Gastrocnemius medialis (tissue), 4 donors: Measurements from ENCODE around the gene CRNKL1. TPM values are rescaled to one million over a fixed set of nuclear protein-coding genes. Genes with fewer than 3 reads are reported as not detected.
A peak's percentile ranks its signal among the peaks of the same experiment; 100 is the strongest.

Experiments
- ATAC-seq, 2 donors: fragments of 150-250 bp; one replicate each; pipeline ENCODE4 v1.9.1; 2016
- DNase-seq, 2 donors: peaks; one replicate each; pipeline ENCODE4 v3.0.0-alpha.2; 2019
- H3K27ac ChIP-seq, 4 donors: fragments of 200-600 bp; sonication (generic); 1 replicate in 1 of 4; 2 replicates in 3 of 4; pipeline ENCODE4 v1.5.1; 2016 to 2018; ENCODE audit warnings: mild to moderate bottlenecking in 2 of 4, moderate library complexity in 1 of 4
- H3K27me3 ChIP-seq, 3 donors: fragments of 200-600 bp; sonication (generic) in 2 of 3; 1 replicate in 1 of 3; 2 replicates in 2 of 3; pipeline versions ENCODE4 v1.5.1 to v1.6.0; 2016 to 2019; ENCODE audit warnings: mild to moderate bottlenecking in 1 of 3, moderate library complexity in 1 of 3
- H3K36me3 ChIP-seq, 2 donors: fragments of 200-600 bp; sonication (generic) in 1 of 2; one replicate each; pipeline ENCODE4 v1.5.1; 2017 to 2018
- H3K4me1 ChIP-seq, 2 donors: fragments of 200-600 bp; sonication (generic) in 1 of 2; one replicate each; pipeline ENCODE4 v1.5.1; 2016 to 2017; ENCODE audit warnings: mild to moderate bottlenecking in 2 of 2
- H3K4me3 ChIP-seq, 4 donors: fragments of 200-600 bp; sonication (generic) in 3 of 4; 1 replicate in 1 of 4; 2 replicates in 3 of 4; pipeline ENCODE4 v1.5.1; 2016 to 2019; ENCODE audit warnings: mild to moderate bottlenecking in 2 of 4
- H3K9me3 ChIP-seq, 3 donors: fragments of 200-600 bp; sonication (generic) in 2 of 3; 1 replicate in 1 of 3; 2 replicates in 2 of 3; pipeline ENCODE4 v1.5.1; 2016 to 2019
- POLR2A ChIP-seq, 2 donors: fragments of 450-650 bp; IDR thresholded peaks; one replicate each; pipeline ENCODE4 v1.6.1; 2017; ENCODE audit warnings: antibody characterized with exemption in 2 of 2, mild to moderate bottlenecking in 2 of 2, moderate library complexity in 2 of 2
- in situ Hi-C, 4 donors: fragments of 200-750 bp; cut with MboI; loops; one replicate each; pipeline versions ENCODE4 v1.15.0 to v1.8.0; 2017; ENCODE audit warnings: low sequenced_read_pairs in 4 of 4
- intact Hi-C: fragments of 100-400 bp; cut with DNase I; formaldehyde crosslinking; loops from one replicate; pipeline ENCODE4 v1.15.1; 2023; ENCODE audit warnings: low total_unique reads
- total RNA-seq, 4 donors: library from RNA; depleted of rRNA; stranded (reverse); fragments of >200 nt; gene quantifications; one replicate each; pipeline versions ENCODE4 v1.1.0 to v1.2.3, GENCODE V29; 2016
- TF ChIP-seq, protein P1 (sequence below), 5 experiments: fragments of 450-650 bp in 3 of 5; fragments of 200-600 bp in 2 of 5; sonication (generic) in 2 of 5; IDR thresholded peaks in 4 of 5; conservative IDR thresholded peaks in 1 of 5; 1 replicate in 4 of 5; 2 replicates in 1 of 5; pipeline ENCODE4 v1.5.1; 2016 to 2019; ENCODE audit warnings: antibody characterized with exemption in 5 of 5, mild to moderate bottlenecking in 3 of 5, moderate library complexity in 3 of 5

CRNKL1 gene
- total RNA-seq, 4 donors from 2014 or later, result 32.2 to 45.3 (median 39.2) TPM

DNA sequence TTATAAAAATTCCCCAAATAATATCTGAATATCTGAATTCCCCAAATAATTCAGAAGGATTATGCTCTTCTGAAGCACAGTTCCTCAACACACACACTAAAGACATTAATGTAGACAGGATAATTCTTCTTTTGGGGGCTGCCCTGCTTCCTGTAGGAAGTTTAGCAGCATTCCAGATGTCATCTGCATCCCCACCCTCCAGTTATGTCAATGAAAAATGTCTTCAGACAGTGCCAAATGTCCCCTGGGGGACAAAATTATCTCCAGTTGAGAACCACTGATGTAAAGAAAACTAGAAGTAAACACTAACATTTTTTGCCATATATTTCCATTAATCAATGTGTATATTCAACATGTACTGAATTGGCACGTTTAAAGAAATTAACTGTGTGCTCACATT lies 61.0 kb downstream of the CRNKL1 start:
- Histone ChIP-seq H3K27me3 (no peaks in the 10 kb centered on the region), H3K4me3 (no peak overlapping the region), H3K27ac (no peak overlapping the region), H3K4me1 (peaks cover 56 to 71% of the 10 kb centered on the region in 2 donors), H3K9me3 (no peaks in the 10 kb centered on the region), H3K36me3 (no peaks in the 10 kb centered on the region)
- intact Hi-C loops (loop anchor here (5.0 kb wide), 1 partner anchor 69 kb away; no protein-coding TSS in a partner anchor), in situ Hi-C loops (loop anchor here in 3 of 4 donors (10.0 kb wide), 2 partner anchors 207 to 297 kb away; no protein-coding TSS in a partner anchor)
- ATAC-seq (no peak), DNase-seq (no peak)
- TF ChIP-seq, protein P1, sequence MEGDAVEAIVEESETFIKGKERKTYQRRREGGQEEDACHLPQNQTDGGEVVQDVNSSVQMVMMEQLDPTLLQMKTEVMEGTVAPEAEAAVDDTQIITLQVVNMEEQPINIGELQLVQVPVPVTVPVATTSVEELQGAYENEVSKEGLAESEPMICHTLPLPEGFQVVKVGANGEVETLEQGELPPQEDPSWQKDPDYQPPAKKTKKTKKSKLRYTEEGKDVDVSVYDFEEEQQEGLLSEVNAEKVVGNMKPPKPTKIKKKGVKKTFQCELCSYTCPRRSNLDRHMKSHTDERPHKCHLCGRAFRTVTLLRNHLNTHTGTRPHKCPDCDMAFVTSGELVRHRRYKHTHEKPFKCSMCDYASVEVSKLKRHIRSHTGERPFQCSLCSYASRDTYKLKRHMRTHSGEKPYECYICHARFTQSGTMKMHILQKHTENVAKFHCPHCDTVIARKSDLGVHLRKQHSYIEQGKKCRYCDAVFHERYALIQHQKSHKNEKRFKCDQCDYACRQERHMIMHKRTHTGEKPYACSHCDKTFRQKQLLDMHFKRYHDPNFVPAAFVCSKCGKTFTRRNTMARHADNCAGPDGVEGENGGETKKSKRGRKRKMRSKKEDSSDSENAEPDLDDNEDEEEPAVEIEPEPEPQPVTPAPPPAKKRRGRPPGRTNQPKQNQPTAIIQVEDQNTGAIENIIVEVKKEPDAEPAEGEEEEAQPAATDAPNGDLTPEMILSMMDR (IDR thresholded peaks at IDR 0.05 in 4 of 5, conservative IDR thresholded peaks at IDR 0.05 in 1 of 5), result no peak
- TF ChIP-seq POLR2A (IDR thresholded peaks at IDR 0.05), result no peak

DNA sequence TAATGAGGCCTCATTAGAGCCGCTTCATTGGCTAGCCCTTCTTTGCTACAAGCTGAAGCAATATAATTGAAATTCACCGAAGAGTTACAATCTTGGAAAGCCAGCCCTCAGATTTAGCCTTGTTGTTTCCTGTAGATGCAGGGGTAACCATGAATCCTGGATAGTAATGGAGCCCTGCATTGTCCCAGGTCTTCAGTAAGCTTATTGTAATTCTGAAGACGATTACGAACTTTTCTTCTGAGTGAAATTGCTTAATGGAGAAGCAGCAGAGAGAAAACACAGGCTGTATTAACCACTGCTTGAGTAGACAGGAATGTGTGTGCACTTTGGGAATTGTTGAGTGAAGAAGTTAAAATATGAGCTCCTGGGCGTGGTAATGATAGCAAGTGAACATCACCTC lies 61.4 kb downstream of the CRNKL1 start:
- in situ Hi-C loops, result loop anchor here in 3 of 4 donors (10.0 kb wide), 2 partner anchors 206 to 296 kb away; no protein-coding TSS in a partner anchor
- H3K4me1 ChIP-seq, result peaks cover 56 to 71% of the 10 kb centered on the region in 2 donors
- H3K36me3 ChIP-seq, result no peaks in the 10 kb centered on the region
- H3K27me3 ChIP-seq, result no peaks in the 10 kb centered on the region
- no peaks in the 10 kb centered on the region for H3K9me3 ChIP-seq
- ATAC-seq, result no peak
- no peak overlapping the region for H3K27ac ChIP-seq
- intact Hi-C loops, result loop anchor here (5.0 kb wide), 1 partner anchor 69 kb away; no protein-coding TSS in a partner anchor
- no peak for TF ChIP-seq POLR2A (IDR thresholded peaks at IDR 0.05)
- TF ChIP-seq, protein P1 (IDR thresholded peaks at IDR 0.05 in 4 of 5, conservative IDR thresholded peaks at IDR 0.05 in 1 of 5), result no peak
- H3K4me3 ChIP-seq, result no peak overlapping the region
- no peak for DNase-seq

DNA sequence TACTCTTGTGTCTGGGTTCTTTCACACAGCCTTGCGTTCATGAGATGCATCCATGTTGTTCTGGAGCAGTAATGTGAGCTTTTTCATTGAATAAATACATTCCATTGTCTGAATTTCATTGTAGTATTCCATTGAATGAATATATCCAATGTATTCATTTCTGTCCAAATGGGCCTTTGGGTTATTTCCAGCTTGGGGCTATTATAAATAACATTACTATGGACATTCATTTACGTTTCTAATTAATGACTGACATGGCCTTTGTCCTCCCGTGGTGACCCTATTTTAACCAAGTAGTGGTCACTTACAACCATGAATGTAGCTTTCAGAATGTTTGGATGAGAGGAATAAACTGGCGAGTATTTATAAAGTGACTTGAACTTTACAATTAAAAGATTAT lies 65.2 kb downstream of the CRNKL1 start:
- Histone ChIP-seq H3K4me3 (no peak overlapping the region), H3K27ac (peak overlapping the region in 2 of 4 donors; percentile 36 to 53), H3K9me3 (no peaks in the 10 kb centered on the region), H3K27me3 (no peaks in the 10 kb centered on the region), H3K36me3 (no peaks in the 10 kb centered on the region), H3K4me1 (peaks cover 50 to 62% of the 10 kb centered on the region in 2 donors)
- TF ChIP-seq, protein P1 (IDR thresholded peaks at IDR 0.05 in 4 of 5, conservative IDR thresholded peaks at IDR 0.05 in 1 of 5), result no peak
- in situ Hi-C loops (loop anchor here in 1 of 4 donors (10.0 kb wide), 1 partner anchor 202 kb away; no protein-coding TSS in a partner anchor), intact Hi-C loops (no loop called here)
- DNase-seq (no peak), ATAC-seq (no peak)

DNA sequence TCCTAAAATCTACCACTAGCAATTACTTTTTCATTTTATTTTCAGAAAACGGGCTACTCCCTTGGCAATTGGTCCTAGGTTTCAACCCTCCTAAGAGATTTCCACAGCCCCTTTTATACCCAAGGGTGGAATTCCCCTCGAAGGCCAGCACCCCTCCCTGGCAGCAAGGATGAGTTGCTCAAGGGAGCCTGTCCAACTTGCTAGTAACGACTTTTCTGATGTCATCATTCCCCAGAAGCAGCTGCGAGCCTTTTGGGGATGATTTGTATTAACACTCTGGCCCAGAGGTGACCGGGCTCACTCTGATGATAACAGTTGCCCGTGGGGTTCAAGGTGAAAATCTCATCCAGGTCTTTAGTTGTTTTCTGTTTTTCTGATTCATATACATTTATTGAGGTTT lies 65.8 kb downstream of the CRNKL1 start:
- Histone ChIP-seq H3K36me3 (no peaks in the 10 kb centered on the region), H3K4me1 (peaks cover 48 to 61% of the 10 kb centered on the region in 2 donors), H3K9me3 (no peaks in the 10 kb centered on the region), H3K27me3 (no peaks in the 10 kb centered on the region), H3K27ac (peak overlapping the region; percentile 29 to 53 (median 36)), H3K4me3 (no peak overlapping the region)
- ATAC-seq, result peak in 1 of 2 donors; percentile 76
- in situ Hi-C loops, result loop anchor here in 1 of 4 donors (10.0 kb wide), 1 partner anchor 202 kb away; no protein-coding TSS in a partner anchor
- intact Hi-C loops, result no loop called here
- TF ChIP-seq POLR2A (IDR thresholded peaks at IDR 0.05), result no peak
- no peak for DNase-seq

Other genes with a start within 250 kb of the CRNKL1 start
- 10 to 100 TPM; 45.5 to 73.2 (median 61.5) TPM for gene NAA20, start 35.1 kb downstream of the CRNKL1 start, total RNA-seq
- gene CFAP61, start 66 bp upstream of the CRNKL1 start, total RNA-seq, result 10 to 100 TPM; 17.1 to 94.8 (median 41.4) TPM